ENCODE results near the gene PIGQ.
A peak's percentile ranks its signal among the peaks of the same experiment; 100 is the strongest.

PIGQ gene

GRCh38 chr16:557463-558297 is 12.1 kb upstream of the PIGQ start:
- TF ChIP-seq TCF4 (CRISPR knock-in tag; IDR thresholded peaks at IDR 0.05; ENCODE audit: borderline replicate concordance) (no peak), ZFP3 (CRISPR knock-in tag; IDR thresholded peaks at IDR 0.05) (no peak), ZNF70 (CRISPR knock-in tag; IDR thresholded peaks at IDR 0.05) (no peak)
- no peak for ATAC-seq

DNA sequence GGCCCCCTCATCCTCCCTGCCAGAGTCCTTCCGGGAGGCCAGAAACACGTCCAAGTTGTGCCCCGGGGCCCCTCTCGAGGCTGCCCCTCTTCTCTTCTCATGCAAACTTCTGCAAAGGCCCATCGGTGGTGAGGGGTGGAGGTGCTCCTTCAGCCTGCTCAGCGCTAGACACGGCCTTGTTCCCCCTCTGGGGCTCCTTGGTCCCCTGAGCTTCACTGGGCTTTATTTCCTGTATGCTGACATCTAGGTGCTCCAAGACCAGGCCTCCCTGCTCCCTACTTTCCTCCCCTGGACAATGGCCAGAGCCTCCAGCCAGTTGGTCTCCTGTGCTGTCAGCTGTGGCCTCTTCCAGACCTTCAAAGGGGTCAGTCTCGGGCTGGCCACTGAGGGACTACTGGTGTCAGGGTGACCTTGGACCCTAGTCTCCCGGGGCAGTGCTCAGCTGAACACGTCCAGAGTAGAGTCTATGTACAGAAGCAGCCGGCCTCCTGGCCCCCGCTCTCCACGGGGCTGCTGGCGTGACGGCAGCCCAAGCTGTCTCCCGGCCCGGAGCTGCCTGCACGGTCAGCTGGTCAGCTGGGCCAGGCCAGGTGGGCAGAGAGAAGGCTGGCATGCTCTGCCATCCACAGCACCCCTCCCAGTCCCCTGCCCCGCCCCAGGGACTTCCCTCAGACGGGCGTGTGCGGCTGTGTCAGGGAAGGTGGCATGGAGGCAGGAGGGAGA is 11.3 kb upstream of the PIGQ start:
- TF ChIP-seq OSR1 (CRISPR knock-in tag; IDR thresholded peaks at IDR 0.05) (no peak), ZFP3 (CRISPR knock-in tag; IDR thresholded peaks at IDR 0.05) (0 out of 2 replicates have a peak, but pooled peaks have one; percentile 12), ARNTL (CRISPR knock-in tag; IDR thresholded peaks at IDR 0.05; ENCODE audit: borderline replicate concordance, low read depth) (no peak)
- no peak for ATAC-seq

- TF ChIP-seq TCF4 (CRISPR knock-in tag; IDR thresholded peaks at IDR 0.05; ENCODE audit: borderline replicate concordance): no peak
- TF ChIP-seq ZNF565 (CRISPR knock-in tag; conservative IDR thresholded peaks at IDR 0.05; ENCODE audit: low read depth): no peak
- no peak for TF ChIP-seq ZNF8 (CRISPR knock-in tag; IDR thresholded peaks at IDR 0.05)
- TF ChIP-seq GLIS3 (CRISPR knock-in tag; IDR thresholded peaks at IDR 0.05): no peak
- no peak for TF ChIP-seq ISL1 (CRISPR knock-in tag; IDR thresholded peaks at IDR 0.05)
- TF ChIP-seq, protein P1, sequence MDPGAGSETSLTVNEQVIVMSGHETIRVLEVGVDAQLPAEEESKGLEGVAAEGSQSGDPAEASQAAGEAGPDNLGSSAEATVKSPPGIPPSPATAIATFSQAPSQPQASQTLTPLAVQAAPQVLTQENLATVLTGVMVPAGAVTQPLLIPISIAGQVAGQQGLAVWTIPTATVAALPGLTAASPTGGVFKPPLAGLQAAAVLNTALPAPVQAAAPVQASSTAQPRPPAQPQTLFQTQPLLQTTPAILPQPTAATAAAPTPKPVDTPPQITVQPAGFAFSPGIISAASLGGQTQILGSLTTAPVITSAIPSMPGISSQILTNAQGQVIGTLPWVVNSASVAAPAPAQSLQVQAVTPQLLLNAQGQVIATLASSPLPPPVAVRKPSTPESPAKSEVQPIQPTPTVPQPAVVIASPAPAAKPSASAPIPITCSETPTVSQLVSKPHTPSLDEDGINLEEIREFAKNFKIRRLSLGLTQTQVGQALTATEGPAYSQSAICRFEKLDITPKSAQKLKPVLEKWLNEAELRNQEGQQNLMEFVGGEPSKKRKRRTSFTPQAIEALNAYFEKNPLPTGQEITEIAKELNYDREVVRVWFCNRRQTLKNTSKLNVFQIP (CRISPR knock-in tag; IDR thresholded peaks at IDR 0.05; ENCODE audit: borderline replicate concordance, low read depth): no peak
- TF ChIP-seq OSR1 (CRISPR knock-in tag; IDR thresholded peaks at IDR 0.05): no peak
- no peak for TF ChIP-seq BACH2 (CRISPR knock-in tag; IDR thresholded peaks at IDR 0.05; ENCODE audit: borderline replicate concordance)
- no peak for TF ChIP-seq ESRRG (CRISPR knock-in tag; IDR thresholded peaks at IDR 0.05)
- no peak for TF ChIP-seq CSDC2 (CRISPR knock-in tag; IDR thresholded peaks at IDR 0.05)
- TF ChIP-seq SNAI2 (CRISPR knock-in tag; IDR thresholded peaks at IDR 0.05): no peak
- no peak for ATAC-seq
Measured at GRCh38 chr16:559021-559380, 10.8 kb upstream of the PIGQ start.

DNA sequence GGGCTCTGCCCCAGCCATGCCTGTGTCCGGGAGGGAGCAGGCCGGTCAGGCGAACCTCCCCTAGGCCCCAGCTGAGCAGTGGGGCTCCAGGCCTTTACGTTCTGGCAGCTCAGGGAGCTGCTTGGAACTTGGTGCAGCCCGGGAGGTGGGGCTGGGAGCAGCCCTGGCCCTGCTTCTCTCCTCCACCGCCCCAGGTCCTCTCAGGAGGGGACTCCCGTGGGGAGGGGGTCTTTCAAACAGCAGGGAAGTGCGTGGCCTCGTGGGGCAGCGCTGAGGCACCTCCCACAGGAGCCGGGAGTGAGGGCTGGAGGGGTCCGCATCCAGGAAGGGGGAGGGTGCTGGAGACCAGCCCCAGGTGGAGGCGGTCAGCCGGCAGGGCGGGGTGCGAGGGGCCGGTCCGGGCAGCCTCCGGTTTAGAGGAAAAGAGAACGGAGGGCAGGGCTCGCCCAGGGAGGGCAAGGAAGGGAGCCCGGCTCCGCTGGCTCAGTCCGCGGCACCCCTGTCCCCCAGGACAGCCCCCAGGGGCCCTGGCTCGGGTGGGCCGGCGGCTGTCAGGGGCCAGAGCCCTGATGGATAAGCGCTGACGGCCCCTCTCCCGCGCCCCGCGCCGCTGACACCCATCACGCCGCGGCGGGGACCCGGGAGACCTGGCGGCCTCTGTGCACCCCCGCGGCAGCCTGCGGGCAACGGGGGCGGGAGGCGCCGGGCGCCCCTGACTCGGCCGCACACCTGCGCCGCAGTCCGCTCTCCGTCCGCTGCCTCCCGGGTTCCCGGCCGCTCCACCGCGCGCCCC is 10.2 kb upstream of the PIGQ start:
- no peak for ATAC-seq
- TF ChIP-seq GLIS3 (CRISPR knock-in tag; IDR thresholded peaks at IDR 0.05) (no peak), PATZ1 (CRISPR knock-in tag; IDR thresholded peaks at IDR 0.05; ENCODE audit: borderline replicate concordance) (no peak), OSR1 (CRISPR knock-in tag; IDR thresholded peaks at IDR 0.05) (no peak), ISL1 (CRISPR knock-in tag; IDR thresholded peaks at IDR 0.05) (no peak), ESRRG (CRISPR knock-in tag; IDR thresholded peaks at IDR 0.05) (no peak), ZFP3 (CRISPR knock-in tag; IDR thresholded peaks at IDR 0.05) (no peak), ZNF8 (CRISPR knock-in tag; IDR thresholded peaks at IDR 0.05) (no peak), ZFP30 (CRISPR knock-in tag; IDR thresholded peaks at IDR 0.05) (no peak), CREB5 (CRISPR knock-in tag; IDR thresholded peaks at IDR 0.05; ENCODE audit: low read depth) (no peak), BACH2 (CRISPR knock-in tag; IDR thresholded peaks at IDR 0.05; ENCODE audit: borderline replicate concordance) (no peak), CSDC2 (CRISPR knock-in tag; IDR thresholded peaks at IDR 0.05) (no peak)

- no peak for ATAC-seq
- TF ChIP-seq ZFP30 (CRISPR knock-in tag; IDR thresholded peaks at IDR 0.05): no peak
- no peak for TF ChIP-seq ZFP3 (CRISPR knock-in tag; IDR thresholded peaks at IDR 0.05)
- TF ChIP-seq TSHZ2 (CRISPR knock-in tag; IDR thresholded peaks at IDR 0.05): no peak
- TF ChIP-seq ZNF70 (CRISPR knock-in tag; IDR thresholded peaks at IDR 0.05): no peak
- TF ChIP-seq, protein P1 (CRISPR knock-in tag; IDR thresholded peaks at IDR 0.05; ENCODE audit: borderline replicate concordance, low read depth): no peak
- TF ChIP-seq ZNF8 (CRISPR knock-in tag; IDR thresholded peaks at IDR 0.05): no peak
- no peak for TF ChIP-seq ZNF565 (CRISPR knock-in tag; conservative IDR thresholded peaks at IDR 0.05; ENCODE audit: low read depth)
- TF ChIP-seq ESRRG (CRISPR knock-in tag; IDR thresholded peaks at IDR 0.05): no peak
- TF ChIP-seq TCF4 (CRISPR knock-in tag; IDR thresholded peaks at IDR 0.05; ENCODE audit: borderline replicate concordance): no peak
- TF ChIP-seq ISL1 (CRISPR knock-in tag; IDR thresholded peaks at IDR 0.05): no peak
- no peak for TF ChIP-seq CREB5 (CRISPR knock-in tag; IDR thresholded peaks at IDR 0.05; ENCODE audit: low read depth)
Measured at GRCh38 chr16:560204-560700, 9.5 kb upstream of the PIGQ start, which contains the start of gene PRR35. Gene PRR35 (plus strand): TSS chr16:560394. CDS start chr16:563295, 2,901 bp downstream.
